ENCODE measurements around the gene GMDS. TPM values are rescaled to one million over a fixed set of nuclear protein-coding genes. Genes with fewer than 3 reads are reported as not detected.

GMDS gene
- polyA plus RNA-seq, 1 of the 3 experiments (the other 2 are of a cell fraction): 12.3 TPM

GRCh38 chr6:1763404-1763803 is 482.0 kb downstream of the GMDS start:
- POLR2A ChIA-PET: no interaction called here

More at GRCh38 chr6:1763404-1763803, 482.0 kb downstream of the GMDS start:
- 92% methylated on average over 6 of the region's 6 CpGs for WGBS (ENCODE audit: low lambda C conversion rate)
- no peaks in the 10 kb centered on the region for H3K9me3 ChIP-seq
- no peak overlapping the region for H2AFZ ChIP-seq (ENCODE audit: low read depth)
- TF ChIP-seq REST (IDR thresholded peaks at IDR 0.05; ENCODE audit: low read depth, low read length) (no peak), USF2 (IDR thresholded peaks at IDR 0.05; ENCODE audit: borderline replicate concordance, low read depth, low read length) (no peak), JUND (IDR thresholded peaks at IDR 0.05) (no peak), GABPA (IDR thresholded peaks at IDR 0.05; ENCODE audit: low read depth) (no peak), NFIC (IDR thresholded peaks at IDR 0.05; ENCODE audit: borderline replicate concordance) (no peak), RAD21 (IDR thresholded peaks at IDR 0.05; ENCODE audit: low read length) (no peak)
- TF ChIP-seq, protein P1, sequence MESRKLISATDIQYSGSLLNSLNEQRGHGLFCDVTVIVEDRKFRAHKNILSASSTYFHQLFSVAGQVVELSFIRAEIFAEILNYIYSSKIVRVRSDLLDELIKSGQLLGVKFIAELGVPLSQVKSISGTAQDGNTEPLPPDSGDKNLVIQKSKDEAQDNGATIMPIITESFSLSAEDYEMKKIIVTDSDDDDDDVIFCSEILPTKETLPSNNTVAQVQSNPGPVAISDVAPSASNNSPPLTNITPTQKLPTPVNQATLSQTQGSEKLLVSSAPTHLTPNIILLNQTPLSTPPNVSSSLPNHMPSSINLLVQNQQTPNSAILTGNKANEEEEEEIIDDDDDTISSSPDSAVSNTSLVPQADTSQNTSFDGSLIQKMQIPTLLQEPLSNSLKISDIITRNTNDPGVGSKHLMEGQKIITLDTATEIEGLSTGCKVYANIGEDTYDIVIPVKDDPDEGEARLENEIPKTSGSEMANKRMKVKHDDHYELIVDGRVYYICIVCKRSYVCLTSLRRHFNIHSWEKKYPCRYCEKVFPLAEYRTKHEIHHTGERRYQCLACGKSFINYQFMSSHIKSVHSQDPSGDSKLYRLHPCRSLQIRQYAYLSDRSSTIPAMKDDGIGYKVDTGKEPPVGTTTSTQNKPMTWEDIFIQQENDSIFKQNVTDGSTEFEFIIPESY (IDR thresholded peaks at IDR 0.05; ENCODE audit: borderline replicate concordance, low read depth): no peak
- H3K4me1 ChIP-seq (ENCODE audit: control insufficient read depth in 1 of 2, insufficient read depth in 2 of 2, low read depth in 1 of 2, low read length in 1 of 2): peaks cover 12 to 17% of the 10 kb centered on the region in 2 experiments; a peak in 3 of 4 replicates
- no peak overlapping the region for H3K4me2 ChIP-seq
- no peaks in the 10 kb centered on the region for H3K36me3 ChIP-seq (replicated peaks in 1 of 2; ENCODE audit: control insufficient read depth in 1 of 2, insufficient read depth in 2 of 2, low read length in 1 of 2)
- no peaks in the 10 kb centered on the region for H4K20me1 ChIP-seq (ENCODE audit: insufficient read depth)
- no peaks in the 10 kb centered on the region for H3K79me2 ChIP-seq (ENCODE audit: insufficient read depth)
- no peak overlapping the region for H3K9ac ChIP-seq
- no peak overlapping the region for H3K27ac ChIP-seq (ENCODE audit: low read depth in 2 of 2, low read length in 1 of 2)
- H3K27me3 ChIP-seq (ENCODE audit: insufficient read depth): no peaks in the 10 kb centered on the region
- no peaks in the 10 kb centered on the region for H3K9me2 ChIP-seq
- no peaks in the 10 kb centered on the region for H3F3A ChIP-seq (replicated peaks; ENCODE audit: insufficient read depth)
- H3K4me3 ChIP-seq (ENCODE audit: low read depth in 2 of 2, low read length in 1 of 2): no peak overlapping the region
- CTCF ChIA-PET: no interaction called here
- no peak for DNase-seq

Data from SK-N-SH (cell line).